Measurements from ENCODE around the gene CALML6. TPM values are rescaled to one million over a fixed set of nuclear protein-coding genes. Genes with fewer than 3 reads are reported as not detected.

CALML6 gene
- total RNA-seq, 1 donor from 2014 or later: 0.49 TPM

DNA sequence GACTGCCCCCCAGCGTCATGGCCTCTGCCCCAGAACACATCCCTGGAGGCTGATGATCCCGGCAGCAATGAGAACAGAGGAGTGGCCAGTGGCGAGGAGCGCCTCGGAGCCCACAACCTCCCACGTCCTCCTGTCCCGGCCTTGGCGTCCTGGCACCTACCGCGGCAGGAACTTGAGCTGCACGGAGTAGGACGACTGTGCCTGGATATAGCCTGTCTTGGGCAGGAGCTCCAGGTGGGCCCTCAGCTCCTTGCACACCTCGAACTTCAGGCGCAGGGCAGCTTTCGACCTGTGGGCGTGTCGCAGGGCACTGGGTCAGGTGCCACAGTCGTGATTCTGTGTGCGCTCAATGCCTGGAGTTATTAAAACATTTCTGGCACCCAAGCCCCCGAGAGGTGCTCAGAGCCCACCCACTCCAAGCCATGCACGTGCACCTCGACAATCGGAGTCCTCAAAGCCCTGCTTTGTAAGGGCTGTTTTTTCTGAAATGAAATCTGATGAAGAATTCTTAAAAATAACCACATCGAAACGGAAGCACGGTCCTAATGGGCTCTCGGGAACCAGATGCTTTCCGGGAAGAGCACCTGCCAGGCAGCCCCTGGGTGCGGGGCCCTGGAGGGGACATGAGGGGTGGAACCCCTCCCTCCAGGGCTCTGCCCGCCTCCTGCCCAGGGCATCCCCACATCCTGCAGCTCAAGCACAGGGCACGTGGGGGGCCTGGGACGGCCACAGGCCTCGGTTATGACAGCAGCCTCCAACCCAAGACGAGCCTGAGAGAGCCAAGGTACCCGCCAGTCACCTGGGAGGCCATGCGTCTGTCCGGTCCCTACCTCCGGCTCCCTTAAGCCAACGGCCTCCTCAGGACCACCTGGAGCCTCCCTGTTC is 27.1 kb downstream of the CALML6 start:
- intact Hi-C loops (cut with DNase I): no loop called here
- DNase-seq (ENCODE audit: extremely low spot score in 2 of 2): no peak
- no peaks in the 10 kb centered on the region for H3K27me3 ChIP-seq
- no peak overlapping the region for H3K27ac ChIP-seq
- no peaks in the 10 kb centered on the region for H3K9me3 ChIP-seq
- TF ChIP-seq POLR2A (IDR thresholded peaks at IDR 0.05) (no peak), POLR2AphosphoS5 (IDR thresholded peaks at IDR 0.05; ENCODE audit: insufficient read depth in 1 of 2, low read depth in 1 of 2) (no peak)
- TF ChIP-seq, protein P1, sequence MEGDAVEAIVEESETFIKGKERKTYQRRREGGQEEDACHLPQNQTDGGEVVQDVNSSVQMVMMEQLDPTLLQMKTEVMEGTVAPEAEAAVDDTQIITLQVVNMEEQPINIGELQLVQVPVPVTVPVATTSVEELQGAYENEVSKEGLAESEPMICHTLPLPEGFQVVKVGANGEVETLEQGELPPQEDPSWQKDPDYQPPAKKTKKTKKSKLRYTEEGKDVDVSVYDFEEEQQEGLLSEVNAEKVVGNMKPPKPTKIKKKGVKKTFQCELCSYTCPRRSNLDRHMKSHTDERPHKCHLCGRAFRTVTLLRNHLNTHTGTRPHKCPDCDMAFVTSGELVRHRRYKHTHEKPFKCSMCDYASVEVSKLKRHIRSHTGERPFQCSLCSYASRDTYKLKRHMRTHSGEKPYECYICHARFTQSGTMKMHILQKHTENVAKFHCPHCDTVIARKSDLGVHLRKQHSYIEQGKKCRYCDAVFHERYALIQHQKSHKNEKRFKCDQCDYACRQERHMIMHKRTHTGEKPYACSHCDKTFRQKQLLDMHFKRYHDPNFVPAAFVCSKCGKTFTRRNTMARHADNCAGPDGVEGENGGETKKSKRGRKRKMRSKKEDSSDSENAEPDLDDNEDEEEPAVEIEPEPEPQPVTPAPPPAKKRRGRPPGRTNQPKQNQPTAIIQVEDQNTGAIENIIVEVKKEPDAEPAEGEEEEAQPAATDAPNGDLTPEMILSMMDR (IDR thresholded peaks at IDR 0.05): no peak
- no peak overlapping the region for H3K4me3 ChIP-seq
- no peaks in the 10 kb centered on the region for H3K36me3 ChIP-seq
- peaks cover 17% of the 10 kb centered on the region for H3K4me1 ChIP-seq

DNA sequence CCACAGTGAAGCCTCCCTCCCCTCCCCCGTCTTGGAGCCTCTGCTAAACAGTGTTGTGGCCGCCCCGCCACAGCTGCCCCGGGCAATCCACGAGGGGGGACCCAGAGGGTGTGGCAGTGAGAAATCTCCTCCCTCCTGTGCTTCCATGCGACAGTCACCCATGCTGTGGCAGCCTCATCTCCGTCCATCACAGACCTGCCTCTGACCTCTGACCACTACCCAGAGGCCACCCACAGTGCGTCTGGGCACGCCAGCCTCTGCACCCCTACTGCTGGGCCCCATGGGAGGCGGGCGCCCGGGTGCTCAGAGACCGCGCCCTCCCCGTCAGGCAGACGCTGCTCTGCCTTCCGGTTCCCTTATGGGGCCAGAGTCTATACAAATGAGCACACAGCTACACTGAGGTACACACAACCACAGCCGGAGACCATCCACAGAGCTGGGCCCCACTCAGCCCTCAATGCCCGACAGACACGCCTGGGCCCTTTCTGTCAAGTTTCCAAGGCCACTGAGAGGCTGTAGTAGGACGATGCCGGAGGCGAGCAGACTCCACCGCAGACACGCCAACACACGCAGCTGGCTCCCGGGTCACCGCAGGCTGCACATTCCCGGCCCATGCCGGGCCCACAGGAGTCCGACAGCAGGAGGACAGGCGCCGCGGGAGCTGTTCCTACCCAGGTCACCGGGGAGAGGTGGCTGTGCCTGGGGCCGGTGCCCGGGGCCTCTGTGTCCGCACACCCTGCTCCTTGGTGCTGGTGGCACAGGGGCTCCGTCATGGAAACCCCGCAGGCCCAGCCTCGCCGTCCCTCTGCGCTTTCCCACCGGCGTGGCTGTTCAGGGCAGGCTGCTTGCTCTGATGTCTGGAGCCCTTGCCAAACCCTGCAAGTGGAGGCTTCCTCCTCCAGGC is 27.9 kb downstream of the CALML6 start:
- TF ChIP-seq POLR2AphosphoS5 (IDR thresholded peaks at IDR 0.05; ENCODE audit: insufficient read depth in 1 of 2, low read depth in 1 of 2): no peak
- no peak for TF ChIP-seq POLR2A (IDR thresholded peaks at IDR 0.05)
- TF ChIP-seq, protein P1 (IDR thresholded peaks at IDR 0.05): no peak
- Histone ChIP-seq H3K4me1 (peaks cover 17% of the 10 kb centered on the region), H3K4me3 (no peak overlapping the region), H3K9me3 (no peaks in the 10 kb centered on the region), H3K36me3 (no peaks in the 10 kb centered on the region), H3K27me3 (no peaks in the 10 kb centered on the region), H3K27ac (no peak overlapping the region)
- intact Hi-C loops (cut with DNase I): no loop called here
- DNase-seq (ENCODE audit: extremely low spot score in 2 of 2): no peak

DNA sequence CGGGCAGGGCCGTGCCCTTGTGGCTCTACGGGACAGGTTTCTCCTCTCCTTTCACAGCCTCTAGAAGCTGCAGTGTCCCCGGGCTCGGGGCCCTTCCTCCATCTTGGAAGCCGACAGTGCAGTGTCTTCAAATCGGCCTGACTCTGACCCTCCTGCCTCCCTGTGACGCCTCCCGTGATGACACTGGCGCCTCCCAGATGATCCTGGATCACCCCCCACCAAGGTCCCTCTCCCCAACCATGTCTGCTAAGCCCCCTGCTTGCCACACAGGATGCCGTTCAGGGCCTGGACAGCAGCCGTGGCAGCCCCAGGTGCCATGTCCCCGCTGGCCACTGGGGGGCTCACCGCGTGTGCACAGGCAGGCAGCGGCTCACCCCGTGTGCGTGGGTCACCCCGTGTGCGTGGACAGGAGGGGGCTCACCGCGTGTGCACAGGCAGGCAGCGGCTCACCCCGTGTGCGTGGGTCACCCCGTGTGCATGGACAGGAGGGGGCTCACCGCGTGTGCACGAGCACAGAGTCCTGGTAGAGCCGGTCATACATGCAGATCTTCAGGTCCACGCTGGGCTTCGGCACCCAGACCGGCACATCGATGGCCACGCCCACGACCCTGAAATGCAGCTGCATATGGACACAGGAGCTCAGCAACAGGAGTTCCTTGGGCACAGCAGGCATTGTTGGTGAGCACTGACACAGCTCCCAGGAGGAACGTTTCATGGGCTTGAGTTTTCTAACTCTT is 28.9 kb downstream of the CALML6 start:
- Histone ChIP-seq H3K27ac (no peak overlapping the region), H3K9me3 (no peaks in the 10 kb centered on the region), H3K4me1 (peaks cover 17% of the 10 kb centered on the region), H3K4me3 (no peak overlapping the region), H3K36me3 (no peaks in the 10 kb centered on the region), H3K27me3 (no peaks in the 10 kb centered on the region)
- DNase-seq (ENCODE audit: extremely low spot score in 2 of 2): no peak
- intact Hi-C loops (cut with DNase I): no loop called here
- TF ChIP-seq POLR2A (IDR thresholded peaks at IDR 0.05) (no peak), POLR2AphosphoS5 (IDR thresholded peaks at IDR 0.05; ENCODE audit: insufficient read depth in 1 of 2, low read depth in 1 of 2) (no peak)
- TF ChIP-seq, protein P1 (IDR thresholded peaks at IDR 0.05): peak; percentile 30 to 77 (median 71)

DNA sequence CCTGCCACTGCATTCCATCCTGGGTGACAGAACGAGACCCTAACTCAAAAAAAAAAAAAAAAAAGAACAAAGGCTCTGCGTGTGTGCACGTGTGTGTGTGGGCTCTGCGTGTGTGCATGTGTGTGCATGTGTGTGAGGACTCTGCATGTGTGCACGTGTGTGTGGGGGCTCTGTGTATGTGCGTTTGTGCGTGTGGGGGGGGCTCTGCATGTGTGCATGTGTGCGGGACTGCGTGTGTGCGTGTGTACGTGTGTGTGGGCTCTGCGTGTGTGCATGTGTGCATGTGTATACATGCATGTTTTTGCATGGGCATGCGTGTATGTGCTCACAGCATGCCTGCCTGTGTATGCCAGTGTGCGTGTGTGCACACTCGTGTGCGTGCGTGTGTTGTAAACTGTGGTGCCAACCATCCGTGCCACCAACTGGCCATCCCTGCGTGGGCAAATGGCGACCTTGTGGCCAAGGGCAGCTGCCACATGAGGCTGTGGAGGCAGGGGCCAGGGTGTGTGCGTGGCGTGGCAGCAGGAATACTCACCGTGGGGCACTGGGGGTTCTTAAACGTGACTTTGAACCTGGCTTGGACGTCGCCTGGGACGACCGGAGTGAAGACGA is 30.8 kb downstream of the CALML6 start:
- Histone ChIP-seq H3K4me1 (peaks cover 17% of the 10 kb centered on the region), H3K4me3 (no peak overlapping the region), H3K36me3 (no peaks in the 10 kb centered on the region), H3K9me3 (no peaks in the 10 kb centered on the region), H3K27me3 (no peaks in the 10 kb centered on the region), H3K27ac (no peak overlapping the region)
- no peak for DNase-seq (ENCODE audit: extremely low spot score in 2 of 2)
- intact Hi-C loops (cut with DNase I): loop anchor here (5.0 kb wide), 1 partner anchor 96 kb away; no protein-coding TSS in a partner anchor
- no peak for TF ChIP-seq POLR2AphosphoS5 (IDR thresholded peaks at IDR 0.05; ENCODE audit: insufficient read depth in 1 of 2, low read depth in 1 of 2)

Measured in vagina (tissue), 2 donors.